GM18517 (cell line): Measurements from ENCODE around the gene LRPAP1.
"Not testable (repeated sequence)": the region's sequence is repeated elsewhere in the genome, so short reads cannot be mapped to it uniquely, and the experiment has no call there.

Source experiments
- ATAC-seq: cut with Tn5 transposase; IDR thresholded peaks from one replicate; pipeline ENCODE4 v1.9.1; 2021; ENCODE audit warnings: mild to moderate bottlenecking, moderate library complexity; ENCODE audit not compliant: unreplicated experiment

LRPAP1 gene

DNA sequence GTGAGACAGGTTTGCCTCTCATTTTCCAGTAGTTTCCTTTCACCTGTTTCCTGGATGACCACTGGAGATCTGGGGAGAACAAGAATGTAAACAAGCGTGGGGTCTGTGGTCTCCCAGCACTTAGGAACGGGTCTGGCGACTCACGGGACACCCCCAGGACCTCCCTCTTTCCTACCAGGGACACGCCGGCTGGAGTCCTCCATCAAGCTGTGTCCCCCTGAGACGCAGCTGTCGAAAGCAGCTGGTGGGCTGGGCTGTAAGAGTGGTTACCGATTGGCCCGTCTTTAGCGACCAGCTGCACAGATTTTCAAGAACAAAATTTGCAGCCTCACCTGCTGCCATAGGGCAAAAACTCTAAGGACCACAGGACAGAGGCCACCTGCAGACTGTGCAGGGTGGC lies 11.9 kb downstream of the LRPAP1 start:
- ATAC-seq, result no peak

- ATAC-seq, result no peak
Measured at GRCh38 chr4:3519468-3520264, 12.6 kb downstream of the LRPAP1 start.

DNA sequence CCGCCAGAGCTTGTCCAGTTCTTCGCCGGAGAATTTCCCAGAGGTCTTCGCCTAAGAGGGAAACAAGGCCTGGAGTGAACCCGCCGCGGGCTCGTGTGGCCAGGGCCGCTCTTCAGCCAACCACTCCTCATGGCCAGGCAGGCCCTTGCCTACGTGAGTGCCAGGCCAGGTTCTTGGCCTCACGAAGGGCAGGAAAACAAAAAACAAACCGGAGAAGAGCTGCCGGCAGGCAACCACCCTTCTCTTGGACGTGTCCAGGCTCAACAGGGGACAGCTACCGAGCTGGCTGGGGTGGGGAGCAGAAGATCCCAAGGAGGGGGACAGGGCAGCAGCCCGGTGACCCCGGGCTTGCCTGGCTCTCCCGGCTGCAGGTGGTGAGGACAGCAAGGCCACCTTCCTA lies 13.3 kb downstream of the LRPAP1 start:
- no peak for ATAC-seq

- no peak for ATAC-seq
Measured at GRCh38 chr4:3518511-3518880, 13.7 kb downstream of the LRPAP1 start.

DNA sequence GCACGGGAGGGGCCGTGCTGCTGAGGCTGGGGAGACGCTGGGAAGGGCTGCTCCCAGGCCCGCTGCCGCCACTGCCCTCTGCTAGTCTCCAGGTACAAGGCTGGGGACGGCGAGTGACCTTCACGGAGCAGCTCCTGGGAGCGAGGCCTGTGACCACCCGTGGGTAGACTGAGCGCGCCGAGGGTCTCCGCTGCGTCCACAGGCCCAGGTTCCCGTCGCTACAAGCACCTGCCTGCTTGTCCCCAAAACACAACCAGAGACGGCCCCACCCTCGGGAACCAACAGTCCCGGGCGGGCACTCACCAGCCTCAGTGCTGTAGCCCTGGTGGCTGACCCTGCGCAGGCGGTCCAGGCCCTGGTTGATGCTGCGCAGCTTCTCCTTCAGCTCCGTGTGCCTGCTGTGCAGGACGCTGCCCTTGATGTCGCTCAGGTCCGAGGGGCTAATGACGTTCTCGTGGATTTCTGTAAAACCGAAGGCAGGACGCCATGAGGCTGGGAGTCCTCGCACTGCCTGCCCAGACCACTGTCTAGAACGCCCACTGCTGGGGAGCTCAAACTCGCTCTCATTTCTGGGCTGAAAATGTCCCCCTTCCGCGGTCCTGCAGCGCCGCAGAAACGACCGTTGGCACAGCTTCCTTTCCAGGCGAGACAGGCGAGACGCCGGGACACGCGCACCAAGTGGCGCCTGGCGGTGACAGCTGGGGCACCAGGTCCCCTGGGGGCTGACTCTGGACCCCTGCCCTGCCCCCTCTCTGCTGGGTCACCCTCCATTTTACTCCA lies 14.3 kb downstream of the LRPAP1 start:
- no peak for ATAC-seq

DNA sequence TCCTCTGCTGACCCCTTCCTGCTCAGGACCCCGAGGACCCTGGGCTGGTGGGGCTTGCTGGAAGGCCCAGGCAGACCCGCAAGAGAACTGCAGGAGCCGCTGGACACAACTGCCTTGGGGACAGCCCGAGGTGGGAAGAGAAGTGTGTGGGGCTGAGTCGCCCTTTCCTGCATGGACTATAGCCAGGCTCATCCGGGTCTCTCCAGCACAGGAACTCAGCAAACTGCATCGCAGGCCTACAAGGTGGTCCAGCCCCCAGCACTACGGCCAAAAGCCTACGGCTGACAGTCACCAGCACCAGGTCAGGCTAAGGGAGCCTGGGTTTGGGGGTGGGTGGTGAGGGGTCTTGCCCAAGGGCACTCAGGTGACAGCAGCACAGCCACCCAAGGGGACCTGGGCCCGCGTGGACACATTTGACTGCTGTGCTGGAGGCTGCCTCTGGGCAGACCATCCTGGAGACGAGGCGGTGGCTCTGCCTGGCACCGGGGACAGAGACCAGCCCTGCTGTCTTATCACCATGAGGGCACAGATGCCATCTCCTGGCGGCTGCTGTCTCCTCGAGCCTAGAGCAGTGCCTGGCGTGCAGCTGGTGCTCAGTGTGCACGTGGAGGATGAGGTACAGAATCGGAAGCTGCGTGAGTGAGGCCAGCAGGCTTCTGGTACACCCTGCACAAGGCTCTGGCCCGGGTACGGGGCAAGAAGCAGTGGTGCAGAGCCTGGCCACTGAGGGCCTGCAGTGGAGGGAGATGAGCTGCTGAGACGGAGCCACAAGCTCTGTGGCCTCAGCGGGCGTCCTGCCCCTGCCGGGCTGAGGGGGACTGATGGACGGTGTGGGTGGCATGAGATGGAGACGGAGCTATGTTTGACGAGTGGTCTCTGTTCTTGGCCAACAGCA lies 15.1 kb downstream of the LRPAP1 start:
- no peak for ATAC-seq

- ATAC-seq, result no peak
Measured at GRCh38 chr4:3516061-3516835, 16.0 kb downstream of the LRPAP1 start.

DNA sequence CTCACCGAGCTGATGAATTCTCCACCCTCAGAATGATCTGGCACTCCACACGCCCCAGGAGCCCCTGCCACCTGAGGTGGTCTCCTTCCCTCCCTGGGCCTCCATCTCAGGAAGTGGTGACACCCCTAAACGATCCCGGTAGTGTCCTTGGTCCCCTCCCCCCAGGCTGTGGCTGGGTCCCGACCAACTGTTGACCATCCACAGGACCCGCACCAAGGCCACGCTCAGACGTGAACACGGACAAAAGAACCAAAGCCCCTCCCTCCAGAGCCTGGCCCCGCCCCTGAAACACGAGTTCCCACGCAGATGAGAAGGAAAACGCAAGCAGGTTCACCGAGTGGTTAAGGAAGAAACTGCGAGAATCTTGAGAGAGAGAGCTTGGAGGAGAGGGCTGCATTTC lies 16.6 kb downstream of the LRPAP1 start:
- no peak for ATAC-seq

DNA sequence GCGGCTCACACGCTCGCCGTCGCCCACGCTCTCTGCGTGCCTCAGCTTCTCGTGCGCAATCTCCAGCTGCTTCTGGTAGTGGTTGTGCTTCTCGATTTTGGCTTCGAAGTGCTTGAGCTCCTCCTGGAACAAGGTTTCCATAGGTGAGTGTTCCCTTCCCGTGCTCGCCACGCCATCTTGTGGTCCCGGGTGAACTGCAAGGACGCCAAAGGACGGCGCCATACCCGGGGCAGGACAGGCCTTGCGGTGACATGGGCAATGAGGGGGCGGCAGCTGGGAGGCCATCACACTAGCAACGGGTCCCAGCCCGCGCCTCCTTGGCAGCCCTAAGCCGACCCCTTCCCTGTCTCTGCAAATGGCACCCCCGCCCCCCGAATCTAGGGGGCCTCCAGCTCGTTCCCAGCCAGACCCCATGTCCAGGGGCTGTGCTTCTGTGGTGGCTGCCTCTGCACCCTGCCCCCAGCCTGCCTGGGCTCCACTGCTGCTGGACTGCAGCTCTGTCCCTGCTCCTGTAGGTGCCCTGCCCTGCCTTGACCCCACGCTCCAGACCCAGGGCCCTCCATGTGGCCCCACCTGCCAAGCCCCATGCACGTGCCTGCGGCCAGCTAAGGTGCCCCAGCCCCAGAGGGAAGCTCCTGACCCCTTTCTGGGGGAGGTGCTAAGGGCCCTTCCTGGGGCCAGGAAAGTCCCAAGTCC lies 17.3 kb downstream of the LRPAP1 start:
- ATAC-seq, result no peak

DNA sequence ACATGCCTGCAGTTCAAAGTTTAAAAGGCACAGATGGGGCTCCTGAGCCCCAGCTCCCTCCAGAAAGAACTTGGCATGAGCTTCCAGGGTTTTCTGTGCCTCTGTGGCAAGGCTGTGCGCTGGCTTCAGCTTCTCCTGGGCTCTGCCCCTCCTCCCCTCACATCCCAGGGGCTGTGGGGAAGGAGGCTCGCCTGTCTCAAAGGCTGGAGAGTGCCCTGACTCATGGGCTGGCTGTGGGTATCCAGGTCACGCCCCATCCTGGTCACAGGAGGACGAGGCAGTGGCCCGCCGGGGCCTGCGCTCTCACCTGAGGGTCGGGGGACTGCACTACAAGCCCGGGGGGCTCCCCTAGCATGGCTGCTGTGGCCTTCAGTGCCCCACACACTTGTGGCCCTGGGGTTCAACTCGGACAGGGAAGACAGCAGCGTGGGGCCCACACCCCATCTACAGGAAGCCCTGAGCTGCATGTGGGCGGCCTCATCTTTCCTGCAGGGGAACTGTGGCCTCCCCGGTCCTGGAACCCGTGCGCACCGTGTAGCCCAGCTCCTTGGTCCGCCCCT lies 17.9 kb downstream of the LRPAP1 start:
- ATAC-seq, result no peak

- ATAC-seq, result no peak
Measured at GRCh38 chr4:3513807-3514206, 18.4 kb downstream of the LRPAP1 start.

GRCh38 chr4:3512719-3513118 lies 19.5 kb downstream of the LRPAP1 start:
- ATAC-seq, result no peak

GRCh38 chr4:3512279-3512678 lies 19.9 kb downstream of the LRPAP1 start:
- no peak for ATAC-seq

GRCh38 chr4:3511601-3512000 lies 20.6 kb downstream of the LRPAP1 start:
- not testable (repeated sequence) for ATAC-seq

GRCh38 chr4:3511187-3511586 lies 21.0 kb downstream of the LRPAP1 start:
- ATAC-seq, result no peak

- no peak for ATAC-seq
Measured at GRCh38 chr4:3510481-3510880, 21.7 kb downstream of the LRPAP1 start.

GRCh38 chr4:3508542-3508941 lies 23.7 kb downstream of the LRPAP1 start:
- no peak for ATAC-seq

DNA sequence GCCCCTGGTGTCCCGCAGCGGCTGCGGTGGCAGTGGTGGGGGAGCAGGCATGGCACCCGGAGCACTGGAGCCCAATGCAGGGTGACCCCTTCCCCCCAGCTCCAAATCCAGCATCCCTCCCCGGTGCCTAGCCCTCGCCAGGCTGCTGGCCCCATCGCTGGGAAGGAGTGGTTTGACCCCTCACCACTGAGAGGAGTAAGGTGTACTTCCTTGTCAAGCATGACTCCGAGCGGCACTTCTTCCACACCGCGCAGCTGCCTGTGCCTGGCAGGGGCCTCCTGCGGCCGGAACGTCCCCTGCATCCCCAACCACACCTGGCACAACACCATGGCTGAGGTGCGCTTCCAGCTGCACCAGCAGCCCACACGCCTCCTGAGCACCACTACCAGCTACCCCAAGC lies 27.0 kb downstream of the LRPAP1 start:
- no peak for ATAC-seq
